ENCODE measurements around the gene B4GALNT2.

- no peak for TF ChIP-seq POLR2AphosphoS5 (IDR thresholded peaks at IDR 0.05; ENCODE audit: insufficient read depth, low read depth, low read length)
- no peak for TF ChIP-seq POLR2A (IDR thresholded peaks at IDR 0.05; ENCODE audit: low read depth, low read length)
- no peak for TF ChIP-seq CTCF (IDR thresholded peaks at IDR 0.05; ENCODE audit: extremely low read depth in 1 of 2, insufficient read depth in 1 of 2, low read depth in 1 of 2, low read length in 2 of 2)
- no peak for TF ChIP-seq JUN (IDR thresholded peaks at IDR 0.05; ENCODE audit: borderline replicate concordance, insufficient read depth, insufficient read length, low read depth)
- TF ChIP-seq EZH2 (IDR thresholded peaks at IDR 0.05; ENCODE audit: borderline replicate concordance, low read depth, low read length, severe bottlenecking) = no peak
- no peak for TF ChIP-seq MAX (IDR thresholded peaks at IDR 0.05; ENCODE audit: insufficient read depth, insufficient read length)
- TF ChIP-seq MYC (IDR thresholded peaks at IDR 0.05; ENCODE audit: low read depth, low read length) = no peak
- no peak for TF ChIP-seq GATA2 (IDR thresholded peaks at IDR 0.05; ENCODE audit: insufficient read depth, insufficient read length, low read depth, low read length)
Observed at GRCh38 chr17:49112936-49113335, 19.6 kb upstream of the B4GALNT2 start.

Data from endothelial cell of umbilical vein (primary cell).